ENCODE measurements around the gene DLGAP1.

DNA sequence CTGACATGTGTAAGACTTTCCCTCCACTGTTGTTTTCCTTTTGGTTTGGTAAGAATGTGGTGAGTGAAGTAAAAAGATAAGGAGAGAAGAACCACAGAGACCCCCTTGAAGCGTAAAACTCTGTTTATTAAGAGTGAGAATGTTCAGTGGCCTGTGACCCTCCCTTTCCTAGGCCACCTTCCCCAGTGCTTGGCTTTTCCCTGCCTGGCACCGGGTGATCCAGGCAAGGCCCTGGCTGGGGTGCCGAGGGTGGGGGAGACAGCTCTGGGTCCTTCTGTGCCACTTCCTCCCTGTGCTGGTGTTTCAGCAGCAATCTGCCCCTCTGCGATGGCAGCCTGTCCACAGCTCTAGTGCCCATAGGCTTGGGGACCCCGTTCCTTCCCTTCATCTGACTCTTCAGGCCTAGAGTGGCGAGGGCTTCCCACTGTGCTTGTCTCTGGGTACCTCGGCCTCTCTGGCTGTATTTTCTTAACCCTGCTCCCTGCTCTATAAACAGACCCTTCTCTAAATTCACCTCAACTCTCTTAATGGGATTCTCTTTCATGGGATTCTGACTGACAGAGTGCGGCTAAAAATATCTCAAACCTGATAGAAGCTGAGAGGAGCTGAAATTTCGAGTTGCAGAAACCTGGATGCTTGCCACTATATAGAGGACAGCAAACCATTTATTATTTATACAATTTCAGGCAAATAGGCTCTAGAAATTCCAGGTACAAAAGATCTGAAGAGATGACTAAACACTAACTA is 461.0 kb downstream of the DLGAP1 start:
- TF ChIP-seq, protein P1, sequence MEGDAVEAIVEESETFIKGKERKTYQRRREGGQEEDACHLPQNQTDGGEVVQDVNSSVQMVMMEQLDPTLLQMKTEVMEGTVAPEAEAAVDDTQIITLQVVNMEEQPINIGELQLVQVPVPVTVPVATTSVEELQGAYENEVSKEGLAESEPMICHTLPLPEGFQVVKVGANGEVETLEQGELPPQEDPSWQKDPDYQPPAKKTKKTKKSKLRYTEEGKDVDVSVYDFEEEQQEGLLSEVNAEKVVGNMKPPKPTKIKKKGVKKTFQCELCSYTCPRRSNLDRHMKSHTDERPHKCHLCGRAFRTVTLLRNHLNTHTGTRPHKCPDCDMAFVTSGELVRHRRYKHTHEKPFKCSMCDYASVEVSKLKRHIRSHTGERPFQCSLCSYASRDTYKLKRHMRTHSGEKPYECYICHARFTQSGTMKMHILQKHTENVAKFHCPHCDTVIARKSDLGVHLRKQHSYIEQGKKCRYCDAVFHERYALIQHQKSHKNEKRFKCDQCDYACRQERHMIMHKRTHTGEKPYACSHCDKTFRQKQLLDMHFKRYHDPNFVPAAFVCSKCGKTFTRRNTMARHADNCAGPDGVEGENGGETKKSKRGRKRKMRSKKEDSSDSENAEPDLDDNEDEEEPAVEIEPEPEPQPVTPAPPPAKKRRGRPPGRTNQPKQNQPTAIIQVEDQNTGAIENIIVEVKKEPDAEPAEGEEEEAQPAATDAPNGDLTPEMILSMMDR (IDR thresholded peaks at IDR 0.05): no peak
- no peak for TF ChIP-seq EP300 (IDR thresholded peaks at IDR 0.05)
